C4-2B (cell line): ENCODE data around the gene GDPGP1.

Source experiments
- CTCF ChIP-seq: fragments of 450-650 bp; conservative IDR thresholded peaks from 2 replicates; pipeline ENCODE4 v1.5.1; 2017; ENCODE audit warnings: mild to moderate bottlenecking
- ZFX ChIP-seq: fragments of 450-650 bp; IDR thresholded peaks from 2 replicates; pipeline ENCODE4 v1.6.1; 2017

- no peak for TF ChIP-seq CTCF
- no peak for TF ChIP-seq ZFX
These were observed 6.7 kb upstream of the GDPGP1 start for GRCh38 chr15:90227336-90227735.
